OCI-LY7 (cell line): ENCODE data around the gene GLP1R. TPM values are rescaled to one million over a fixed set of nuclear protein-coding genes. Genes with fewer than 3 reads are reported as not detected.
A peak's percentile ranks its signal among the peaks of the same experiment; 100 is the strongest.

Experiments used
- Bru-seq: library from RNA; stranded (reverse); fragments of 400-500 nt; gene quantifications from one replicate; lab custom pipeline; 2021; lab: Mats Ljungman, UMichigan
- BruChase-seq, 2 experiments: library from RNA; stranded (reverse); fragments of 400-500 nt; gene quantifications; one replicate each; lab custom pipeline; 2021; lab: Mats Ljungman, UMichigan
- BruUV-seq: library from RNA; stranded (reverse); fragments of 400-500 nt; replicated peaks from 2 replicates; lab custom pipeline; 2021; lab: Mats Ljungman, UMichigan
- CTCF ChIA-PET: fragments of 300-600 bp; sonication (Branson Sonifier 250); formaldehyde crosslinking; loops from one replicate; lab custom pipeline; 2022; ENCODE audit warnings: antibody characterized with exemption; ENCODE audit not compliant: unreplicated experiment; lab: Charles Lee
- POLR2A ChIA-PET: fragments of 300-600 bp; sonication (Branson Sonifier 250); formaldehyde crosslinking; loops from one replicate; lab custom pipeline; 2022; ENCODE audit warnings: antibody characterized with exemption; lab: Charles Lee
- DNase-seq: peaks from one replicate; pipeline ENCODE4 v3.0.0-alpha.2; 2015; ENCODE audit warnings: low spot score
- H2AFZ ChIP-seq: fragments of 200-600 bp; sonication (generic), shearing (Covaris generic); 2 replicates; pipeline ENCODE4 v1.6.1; 2014; ENCODE audit warnings: mild to moderate bottlenecking, antibody characterized with exemption, low read length, moderate library complexity
- H3K27ac ChIP-seq: fragments of 200-600 bp; sonication (generic); 2 replicates; pipeline ENCODE4 v1.5.1; 2014; ENCODE audit warnings: mixed run types, low read depth, mild to moderate bottlenecking, moderate library complexity, low read length, inconsistent platforms; ENCODE audit not compliant: poor library complexity, severe bottlenecking
- H3K36me3 ChIP-seq: fragments of 200-600 bp; sonication (generic); 2 replicates; pipeline ENCODE4 v1.6.1; 2014; ENCODE audit warnings: mild to moderate bottlenecking, antibody characterized with exemption, low read length, moderate library complexity, mixed read lengths; ENCODE audit not compliant: insufficient read depth
- H3K4me1 ChIP-seq: fragments of 200-600 bp; sonication (generic); 2 replicates; pipeline ENCODE4 v1.5.1; 2014; ENCODE audit warnings: mild to moderate bottlenecking, low read length; ENCODE audit not compliant: insufficient read depth, poor library complexity, severe bottlenecking
- H3K4me2 ChIP-seq: fragments of 200-600 bp; sonication (generic); 2 replicates; pipeline ENCODE4 v1.6.1; 2014; ENCODE audit warnings: mild to moderate bottlenecking, low read length
- H3K4me3 ChIP-seq: fragments of 200-600 bp; sonication (generic); 2 replicates; pipeline ENCODE4 v1.5.1; 2014; ENCODE audit warnings: mild to moderate bottlenecking, low read depth, low read length; ENCODE audit not compliant: poor library complexity, severe bottlenecking
- H3K79me2 ChIP-seq: fragments of 200-600 bp; sonication (generic); 2 replicates; pipeline ENCODE4 v1.6.1; 2016; ENCODE audit warnings: low read depth, mild to moderate bottlenecking, low read length, moderate library complexity, mixed read lengths; ENCODE audit not compliant: insufficient read depth
- H3K9me2 ChIP-seq: fragments of 200-600 bp; sonication (generic); 2 replicates; pipeline ENCODE4 v1.6.1; 2016; ENCODE audit warnings: mild to moderate bottlenecking, low read length, mixed read lengths; ENCODE audit not compliant: insufficient read depth
- H3K9me3 ChIP-seq: fragments of 200-600 bp; sonication (generic); 2 replicates; pipeline ENCODE4 v1.6.1; 2014; ENCODE audit warnings: mild to moderate bottlenecking, mixed run types, low read length, mixed read lengths
- H4K20me1 ChIP-seq: fragments of 200-600 bp; sonication (generic); 2 replicates; pipeline ENCODE4 v1.6.1; 2014; ENCODE audit warnings: mild to moderate bottlenecking, antibody characterized with exemption, low read length, moderate library complexity, mixed read lengths; ENCODE audit not compliant: insufficient read depth
- CTCF ChIP-seq: fragments of 200-600 bp; sonication (generic); conservative IDR thresholded peaks from 2 replicates; pipeline ENCODE4 v1.5.1; 2014; ENCODE audit warnings: mild to moderate bottlenecking, antibody characterized with exemption, low read length, moderate library complexity, mixed read lengths
- EZH2phosphoT487 ChIP-seq: fragments of 200-600 bp; sonication (generic); IDR thresholded peaks from 2 replicates; pipeline ENCODE4 v1.6.1; 2018; ENCODE audit warnings: low read depth, borderline replicate concordance, mild to moderate bottlenecking, mixed run types, antibody characterized with exemption, low read length, moderate library complexity, mixed read lengths
- intact Hi-C: fragments of 100-400 bp; cut with micrococcal nuclease; formaldehyde crosslinking; loops from one replicate; pipeline ENCODE4 v1.10.0; 2022; ENCODE audit not compliant: unreplicated experiment
- long read RNA-seq: library from polyadenylated mRNA; stranded (forward); transcript quantifications from one replicate; pipeline ENCODE4 v2.0.0, GENCODE V29; 2022
- total RNA-seq, 2 experiments: library from RNA; depleted of rRNA in 1 of 2; stranded (reverse); fragments of >200 nt in 1 of 2; shearing (Covaris generic) in 1 of 2; gene quantifications; 2 replicates each; pipeline ENCODE4 v1.2.3, GENCODE V29; 2014 to 2022

The GLP1R gene
- total RNA-seq (2014; rRNA removed; shearing (Covaris generic)) (not detected in 2 replicates), total RNA-seq (2022) (not detected in 2 replicates), Bru-seq, nascent RNA (not detected), BruChase-seq, experiment 1, labeled RNA remaining after a 6-hour chase (not detected), BruChase-seq, experiment 2, labeled RNA remaining after a 2-hour chase (not detected)
- long read RNA-seq = 0 reads

- no peak within 1 kb of the TSS for H3K27ac ChIP-seq
- H3K4me1 ChIP-seq = no peaks in the 10 kb centered on the region
- intact Hi-C loops = no loop called here
- no peak for DNase-seq
- no peak within 1 kb of the TSS for H2AFZ ChIP-seq
- H3K9me2 ChIP-seq = no peaks in the 10 kb centered on the region
- H3K79me2 ChIP-seq = no peaks in the 10 kb centered on the region
- H3K4me2 ChIP-seq = no peak within 1 kb of the TSS
- no peaks in the 10 kb centered on the region for H3K9me3 ChIP-seq
- BruUV-seq = no TSS peak
- no peak within 1 kb of the TSS for H3K4me3 ChIP-seq
- ChIA-PET POLR2A (no interaction called here), CTCF (no interaction called here)
- H4K20me1 ChIP-seq = no peaks in the 10 kb centered on the region
- H3K36me3 ChIP-seq = no peaks in the 10 kb centered on the region
- TF ChIP-seq CTCF (no peak), EZH2phosphoT487 (no peak)
Observed at GRCh38 chr6:39048481-39049399, at the start of gene GLP1R. GLP1R (plus strand) TSS chr6:39048781; CDS start chr6:39048841, 60 bp downstream.

DNA sequence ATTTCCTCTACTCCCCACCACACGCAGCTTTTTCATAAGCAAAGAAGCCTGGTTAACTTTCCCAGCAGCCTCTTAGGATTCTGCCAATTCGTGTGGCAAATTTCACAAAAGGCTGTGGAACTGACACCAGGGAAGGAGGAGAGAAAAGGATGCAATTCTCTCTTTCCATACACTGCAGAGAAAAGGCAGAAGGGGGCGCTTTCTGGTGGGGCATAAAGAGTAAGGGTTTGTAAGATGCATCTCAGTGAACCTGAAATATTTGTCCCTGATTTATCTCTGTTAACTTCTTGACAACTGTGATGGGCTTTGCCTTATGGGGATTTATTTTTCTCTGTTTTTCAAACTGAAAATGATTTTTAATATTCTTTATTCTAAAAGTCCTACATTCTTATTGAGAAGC lies 45.5 kb upstream of the GLP1R start:
- intact Hi-C loops = no loop called here
- BruUV-seq = no TSS peak
- ChIA-PET CTCF (no interaction called here), POLR2A (interaction anchor here (0.7 to 0.8 kb wide), 2 partner anchors 30 to 1438 kb away, joined by 3 read pairs; no protein-coding TSS in a partner anchor)
- H3K4me3 ChIP-seq = no peak overlapping the region
- no peak for TF ChIP-seq EZH2phosphoT487
- TF ChIP-seq CTCF = peak; percentile 52
- H3K36me3 ChIP-seq = no peaks in the 10 kb centered on the region
- no peaks in the 10 kb centered on the region for H3K79me2 ChIP-seq
- H3K27ac ChIP-seq = no peak overlapping the region
- no peak for DNase-seq
- no peaks in the 10 kb centered on the region for H3K9me3 ChIP-seq
- no peaks in the 10 kb centered on the region for H3K9me2 ChIP-seq
- H4K20me1 ChIP-seq = no peaks in the 10 kb centered on the region
- H3K4me1 ChIP-seq = no peaks in the 10 kb centered on the region
- H3K4me2 ChIP-seq = no peak overlapping the region
- no peak overlapping the region for H2AFZ ChIP-seq
